Body of pancreas (tissue), 4 donors: ENCODE data around the gene ART5. TPM values are rescaled to one million over a fixed set of nuclear protein-coding genes. Genes with fewer than 3 reads are reported as not detected.

ENCODE experiments used
- ATAC-seq: fragments of 150-250 bp; one replicate; pipeline ENCODE4 v1.9.1; 2016
- DNase-seq, 4 donors: peaks; one replicate each; pipeline ENCODE4 v3.0.0-alpha.2; 2019
- H3K27ac ChIP-seq, 4 donors: fragments of 200-600 bp; sonication (generic); 1 replicate in 3 of 4; 2 replicates in 1 of 4; pipeline versions ENCODE4 v1.5.1 to v1.6.1; 2016 to 2019; ENCODE audit warnings: mild to moderate bottlenecking in 1 of 4, mixed read lengths in 1 of 4, moderate library complexity in 1 of 4
- H3K27me3 ChIP-seq, 2 donors: fragments of 200-600 bp; sonication (generic); one replicate each; pipeline ENCODE4 v1.6.0; 2016; ENCODE audit warnings: mild to moderate bottlenecking in 1 of 2
- H3K36me3 ChIP-seq, 2 donors: fragments of 200-600 bp; sonication (generic); replicated peaks in 1 of 2; 2 replicates each; pipeline ENCODE4 v1.5.1; 2016; ENCODE audit warnings: low read depth in 2 of 2; ENCODE audit not compliant: insufficient read depth in 1 of 2
- H3K4me1 ChIP-seq: fragments of 200-600 bp; sonication (generic); one replicate; pipeline ENCODE4 v1.6.0; 2016
- H3K4me3 ChIP-seq, 2 donors: fragments of 200-600 bp; sonication (generic); 1 replicate in 1 of 2; 2 replicates in 1 of 2; pipeline ENCODE4 v1.5.1; 2016 to 2019
- H3K9me3 ChIP-seq, 3 donors: fragments of 200-600 bp; sonication (generic); 1 replicate in 2 of 3; 2 replicates in 1 of 3; pipeline ENCODE4 v1.5.1; 2016
- CTCF ChIP-seq, 7 experiments: fragments of 450-650 bp in 4 of 7; fragments of 200-600 bp in 3 of 7; sonication (generic) in 3 of 7; IDR thresholded peaks; one replicate each; pipeline ENCODE4 v1.5.1; 2016 to 2019; ENCODE audit warnings: antibody characterized with exemption in 7 of 7
- POLR2A ChIP-seq, 3 donors: fragments of 450-650 bp; IDR thresholded peaks; one replicate each; pipeline ENCODE4 v1.6.1; 2016; ENCODE audit warnings: antibody characterized with exemption in 3 of 3, mild to moderate bottlenecking in 2 of 3
- whole genome bisulfite sequencing, 2 donors: methylation state at CpG; one replicate each; pipeline ENCODE4 v1.1.5; 2017; 5-methylcytosine and 5-hydroxymethylcytosine counted together
- intact Hi-C: fragments of 100-400 bp; cut with DNase I; formaldehyde crosslinking; loops from one replicate; pipeline ENCODE4 v1.15.1; 2023
- total RNA-seq, 2 donors: library from RNA; depleted of rRNA; stranded (reverse); fragments of >200 nt; gene quantifications; one replicate each; pipeline ENCODE4 v1.1.0, GENCODE V29; 2016

The ART5 gene
- total RNA-seq, 2 donors from 2014 or later = not detected

- H3K36me3 ChIP-seq = no peaks in the 10 kb centered on the region
- TF ChIP-seq CTCF (IDR thresholded peaks at IDR 0.05) (no peak), POLR2A (IDR thresholded peaks at IDR 0.05) (no peak)
- peaks cover 18% of the 10 kb centered on the region for H3K4me1 ChIP-seq
- no peak overlapping the region for H3K27ac ChIP-seq
- ATAC-seq (no peak), DNase-seq (no peak)
- no peaks in the 10 kb centered on the region for H3K27me3 ChIP-seq
- intact Hi-C loops = no loop called here
- no peak overlapping the region for H3K4me3 ChIP-seq
- WGBS, 2 donors = 95% methylated on average over 14 of the region's 14 CpGs
- H3K9me3 ChIP-seq = no peaks in the 10 kb centered on the region
Observed at GRCh38 chr11:3639841-3640240, 2.0 kb downstream of the ART5 start.

GRCh38 chr11:3638513-3638912, 3.3 kb downstream of the ART5 start:
- intact Hi-C loops = no loop called here
- no peaks in the 10 kb centered on the region for H3K36me3 ChIP-seq
- no peak for DNase-seq
- no peaks in the 10 kb centered on the region for H3K27me3 ChIP-seq
- H3K4me1 ChIP-seq = peaks cover 18% of the 10 kb centered on the region
- TF ChIP-seq CTCF (IDR thresholded peaks at IDR 0.05) (no peak), POLR2A (IDR thresholded peaks at IDR 0.05) (no peak)
- no peak overlapping the region for H3K4me3 ChIP-seq
- WGBS, 2 donors = 68 to 73% methylated on average over 5 of the region's 5 CpGs
- no peaks in the 10 kb centered on the region for H3K9me3 ChIP-seq
- ATAC-seq = no peak
- H3K27ac ChIP-seq = no peak overlapping the region

GRCh38 chr11:3637201-3637600, 4.6 kb downstream of the ART5 start:
- Histone ChIP-seq H3K36me3 (no peaks in the 10 kb centered on the region), H3K9me3 (no peaks in the 10 kb centered on the region), H3K4me1 (peaks cover 7% of the 10 kb centered on the region), H3K27ac (no peak overlapping the region), H3K4me3 (no peak overlapping the region), H3K27me3 (no peaks in the 10 kb centered on the region)
- intact Hi-C loops = no loop called here
- TF ChIP-seq POLR2A (IDR thresholded peaks at IDR 0.05) (no peak), CTCF (IDR thresholded peaks at IDR 0.05) (no peak)
- DNase-seq (no peak), ATAC-seq (no peak)
- WGBS, 2 donors = 81 to 87% methylated on average over 6 to 13 of the region's 13 CpGs

- Histone ChIP-seq H3K27me3 (no peaks in the 10 kb centered on the region), H3K4me1 (no peaks in the 10 kb centered on the region), H3K27ac (no peak overlapping the region), H3K4me3 (no peak overlapping the region), H3K36me3 (no peaks in the 10 kb centered on the region), H3K9me3 (no peaks in the 10 kb centered on the region)
- TF ChIP-seq CTCF (IDR thresholded peaks at IDR 0.05) (no peak), POLR2A (IDR thresholded peaks at IDR 0.05) (no peak)
- ATAC-seq (no peak), DNase-seq (no peak)
- 83 to 88% methylated on average over 14 to 15 of the region's 15 CpGs for WGBS, 2 donors
- intact Hi-C loops = no loop called here
Observed at GRCh38 chr11:3635641-3636375, 6.0 kb downstream of the ART5 start.

- WGBS, 2 donors = 87 to 94% methylated on average over 3 to 5 of the region's 5 CpGs
- Histone ChIP-seq H3K36me3 (no peaks in the 10 kb centered on the region), H3K27ac (no peak overlapping the region), H3K4me1 (no peaks in the 10 kb centered on the region), H3K9me3 (no peaks in the 10 kb centered on the region), H3K27me3 (no peaks in the 10 kb centered on the region), H3K4me3 (no peak overlapping the region)
- ATAC-seq = no peak
- no peak for TF ChIP-seq POLR2A (IDR thresholded peaks at IDR 0.05)
- no peak for TF ChIP-seq CTCF (IDR thresholded peaks at IDR 0.05)
- intact Hi-C loops = no loop called here
- no peak for DNase-seq
Observed at GRCh38 chr11:3632070-3632660, 9.6 kb downstream of the ART5 start.
